BLaER1 treated with 17β-estradiol and CSF1 and Interleukin-3, amounts not matched to agents 10 nM and 100 nM (cell line): ENCODE results near the gene FKBP1A.

ENCODE experiments used
- H3K27ac ChIP-seq, 11 experiments: shearing (Covaris generic); formaldehyde crosslinking; 2 replicates each; pipeline ENCODE4 v1.8.1; 2022
- H3K27me3 ChIP-seq, 11 experiments: shearing (Covaris generic); formaldehyde crosslinking; 2 replicates each; pipeline ENCODE4 v1.8.1; 2022
- H3K36me3 ChIP-seq, 11 experiments: shearing (Covaris generic); formaldehyde crosslinking; 2 replicates each; pipeline ENCODE4 v1.8.1; 2022
- H3K4me1 ChIP-seq, 10 experiments: shearing (Covaris generic); formaldehyde crosslinking; 2 replicates each; pipeline ENCODE4 v1.8.1; 2022
- H3K4me2 ChIP-seq, 11 experiments: shearing (Covaris generic); formaldehyde crosslinking; 2 replicates each; pipeline ENCODE4 v1.8.1; 2022
- H3K4me3 ChIP-seq, 10 experiments: shearing (Covaris generic); formaldehyde crosslinking; 2 replicates each; pipeline ENCODE4 v1.8.1; 2022
- H3K9ac ChIP-seq, 11 experiments: shearing (Covaris generic); formaldehyde crosslinking; 2 replicates each; pipeline ENCODE4 v1.8.1; 2022
- H3K9me3 ChIP-seq, 11 experiments: shearing (Covaris generic); formaldehyde crosslinking; replicated peaks in 1 of 11; 2 replicates each; pipeline ENCODE4 v1.8.1; 2022
- H4K20me1 ChIP-seq, 11 experiments: shearing (Covaris generic); formaldehyde crosslinking; 2 replicates each; pipeline ENCODE4 v1.8.1; 2022
- Cebpa-rat ChIP-seq, 11 experiments: shearing (Covaris generic); IDR thresholded peaks; 2 replicates each; pipeline ENCODE4 v1.8.1; 2022

FKBP1A gene

GRCh38 chr20:1434571-1435336 is 41.9 kb upstream of the FKBP1A start:
- 0 out of 22 replicates have a peak, but pooled peaks of 1 of the 11 experiments have one; percentile 20 for TF ChIP-seq Cebpa-rat (IDR thresholded peaks at IDR 0.05)
- Histone ChIP-seq H3K4me1 (peaks cover 37 to 56% (median 45%) of the 10 kb centered on the region in 10 experiments), H3K4me2 (peak overlapping the region; percentile 64 to 89 (median 82)), H3K9ac (peak overlapping the region in 1 of 11 experiments; percentile 51; a peak in 1 of 22 replicates), H4K20me1 (peaks cover 6 to 38% (median 21%) of the 10 kb centered on the region in 11 experiments; a peak in 16 of 22 replicates), H3K36me3 (peaks cover 0 to 8% (median 1%) of the 10 kb centered on the region in 11 experiments; a peak in 8 of 22 replicates), H3K4me3 (no peak overlapping the region), H3K9me3 (peaks cover 0 to 11% (median 9%) of the 10 kb centered on the region in 11 experiments; a peak in 12 of 22 replicates), H3K27me3 (peaks cover 0 to 42% (median 0%) of the 10 kb centered on the region in 11 experiments; a peak in 6 of 22 replicates), H3K27ac (peak overlapping the region in 9 of 11 experiments; percentile 2 to 67 (median 41); a peak in 12 of 22 replicates)

- TF ChIP-seq Cebpa-rat (IDR thresholded peaks at IDR 0.05), result no peak
- Histone ChIP-seq H3K9ac (no peak overlapping the region), H3K27me3 (peaks cover 0 to 64% (median 0%) of the 10 kb centered on the region in 11 experiments; a peak in 6 of 22 replicates), H3K4me1 (peaks cover 31 to 48% (median 40%) of the 10 kb centered on the region in 10 experiments), H3K4me2 (no peak overlapping the region; a peak in 2 of 22 replicates), H3K4me3 (no peak overlapping the region), H3K36me3 (no peaks in the 10 kb centered on the region), H3K27ac (no peak overlapping the region), H4K20me1 (peaks cover 0 to 8% (median 0%) of the 10 kb centered on the region in 11 experiments; a peak in 5 of 22 replicates), H3K9me3 (peaks cover 0 to 11% (median 9%) of the 10 kb centered on the region in 11 experiments; a peak in 12 of 22 replicates)
These were observed 38.3 kb upstream of the FKBP1A start for GRCh38 chr20:1431158-1431557.

GRCh38 chr20:1430004-1430451 is 37.2 kb upstream of the FKBP1A start:
- no peak for TF ChIP-seq Cebpa-rat (IDR thresholded peaks at IDR 0.05)
- H3K9me3 ChIP-seq, result peaks cover 0 to 11% (median 9%) of the 10 kb centered on the region in 11 experiments; a peak in 12 of 22 replicates
- no peaks in the 10 kb centered on the region for H3K36me3 ChIP-seq
- no peak overlapping the region for H3K27ac ChIP-seq
- no peak overlapping the region for H3K4me3 ChIP-seq
- peaks cover 0 to 7% (median 0%) of the 10 kb centered on the region in 11 experiments; a peak in 5 of 22 replicates for H4K20me1 ChIP-seq
- no peak overlapping the region for H3K9ac ChIP-seq
- peaks cover 0 to 66% (median 0%) of the 10 kb centered on the region in 11 experiments; a peak in 6 of 22 replicates for H3K27me3 ChIP-seq
- H3K4me2 ChIP-seq, result no peak overlapping the region
- peaks cover 26 to 42% (median 32%) of the 10 kb centered on the region in 10 experiments for H3K4me1 ChIP-seq

GRCh38 chr20:1429143-1429728 is 36.4 kb upstream of the FKBP1A start:
- peaks cover 18 to 34% (median 24%) of the 10 kb centered on the region in 10 experiments for H3K4me1 ChIP-seq
- H3K9me3 ChIP-seq, result peaks cover 0 to 11% (median 9%) of the 10 kb centered on the region in 11 experiments; a peak in 12 of 22 replicates
- no peaks in the 10 kb centered on the region for H3K36me3 ChIP-seq
- H3K9ac ChIP-seq, result no peak overlapping the region
- no peak overlapping the region for H3K27ac ChIP-seq
- H3K27me3 ChIP-seq, result peaks cover 0 to 65% (median 0%) of the 10 kb centered on the region in 11 experiments; a peak in 6 of 22 replicates
- no peak overlapping the region for H3K4me2 ChIP-seq
- TF ChIP-seq Cebpa-rat (IDR thresholded peaks at IDR 0.05), result no peak
- peaks cover 0 to 6% (median 0%) of the 10 kb centered on the region in 11 experiments; a peak in 3 of 22 replicates for H4K20me1 ChIP-seq
- no peak overlapping the region for H3K4me3 ChIP-seq

GRCh38 chr20:1427457-1428054 is 34.7 kb upstream of the FKBP1A start:
- Histone ChIP-seq H3K36me3 (no peaks in the 10 kb centered on the region), H3K27ac (no peak overlapping the region), H3K4me1 (peaks cover 10 to 34% (median 19%) of the 10 kb centered on the region in 10 experiments; a peak in 17 of 20 replicates), H3K9me3 (no peaks in the 10 kb centered on the region), H3K4me2 (peak overlapping the region in 10 of 11 experiments; percentile 0 to 74 (median 50); a peak in 18 of 22 replicates), H3K4me3 (no peak overlapping the region), H3K9ac (no peak overlapping the region), H3K27me3 (peaks cover 0 to 50% (median 0%) of the 10 kb centered on the region in 11 experiments; a peak in 5 of 22 replicates), H4K20me1 (peaks cover 0 to 6% (median 0%) of the 10 kb centered on the region in 11 experiments; a peak in 1 of 22 replicates)
- no peak for TF ChIP-seq Cebpa-rat (IDR thresholded peaks at IDR 0.05)

- peaks cover under 1 to 7% (median 1%) of the 10 kb centered on the region in 11 experiments; a peak in 17 of 22 replicates for H3K9me3 ChIP-seq
- H3K27me3 ChIP-seq, result peaks cover 0 to 38% (median 0%) of the 10 kb centered on the region in 11 experiments; a peak in 4 of 22 replicates
- no peak for TF ChIP-seq Cebpa-rat (IDR thresholded peaks at IDR 0.05)
- peaks cover 10 to 30% (median 19%) of the 10 kb centered on the region in 10 experiments; a peak in 17 of 20 replicates for H3K4me1 ChIP-seq
- no peak overlapping the region for H3K9ac ChIP-seq
- peaks cover 0 to 6% (median 0%) of the 10 kb centered on the region in 11 experiments; a peak in 1 of 22 replicates for H4K20me1 ChIP-seq
- no peak overlapping the region for H3K27ac ChIP-seq
- peak overlapping the region in 1 of 11 experiments; percentile 64; a peak in 1 of 22 replicates for H3K4me2 ChIP-seq
- H3K36me3 ChIP-seq, result no peaks in the 10 kb centered on the region
- H3K4me3 ChIP-seq, result no peak overlapping the region
These were observed 33.5 kb upstream of the FKBP1A start for GRCh38 chr20:1426231-1426849.

- H3K27me3 ChIP-seq, result peaks cover 0 to 25% (median 0%) of the 10 kb centered on the region in 11 experiments; a peak in 4 of 22 replicates
- H3K4me2 ChIP-seq, result no peak overlapping the region
- no peak overlapping the region for H3K9ac ChIP-seq
- TF ChIP-seq Cebpa-rat (IDR thresholded peaks at IDR 0.05), result no peak
- H3K9me3 ChIP-seq, result peaks cover 9 to 27% (median 19%) of the 10 kb centered on the region in 11 experiments
- H3K4me3 ChIP-seq, result no peak overlapping the region
- H3K4me1 ChIP-seq, result peaks cover 10 to 26% (median 19%) of the 10 kb centered on the region in 10 experiments; a peak in 17 of 20 replicates
- H4K20me1 ChIP-seq, result peaks cover 0 to 6% (median 0%) of the 10 kb centered on the region in 11 experiments; a peak in 1 of 22 replicates
- peak overlapping the region in 1 of 11 experiments; percentile 26; a peak in 1 of 22 replicates for H3K27ac ChIP-seq
- H3K36me3 ChIP-seq, result no peaks in the 10 kb centered on the region
These were observed 31.5 kb upstream of the FKBP1A start for GRCh38 chr20:1424336-1424735.
